Chondrocyte (in vitro differentiated cells): Measurements from ENCODE around the gene THBS4. TPM values are rescaled to one million over a fixed set of nuclear protein-coding genes. Genes with fewer than 3 reads are reported as not detected.

Source experiments
- DNase-seq: peaks from one replicate; pipeline ENCODE4 v3.0.0; 2021; ENCODE audit warnings: mixed read lengths, low spot score
- H3K27ac Mint-ChIP-seq: one replicate; pipeline ENCODE4 v1.8.0; 2021; ENCODE audit warnings: mild to moderate bottlenecking, moderate library complexity, mixed read lengths; ENCODE audit not compliant: unreplicated experiment
- H3K27me3 Mint-ChIP-seq: 2 replicates; pipeline ENCODE4 v1.8.0; 2021; ENCODE audit warnings: low read depth, mixed read lengths
- H3K36me3 Mint-ChIP-seq: 2 replicates; pipeline ENCODE4 v1.8.0; 2021; ENCODE audit warnings: low read depth, mixed read lengths
- H3K4me1 Mint-ChIP-seq: 2 replicates; pipeline ENCODE4 v1.8.0; 2021; ENCODE audit warnings: low read depth, mild to moderate bottlenecking, mixed read lengths
- H3K4me3 Mint-ChIP-seq: one replicate; pipeline ENCODE4 v1.8.0; 2021; ENCODE audit warnings: mild to moderate bottlenecking, moderate library complexity, mixed read lengths; ENCODE audit not compliant: unreplicated experiment
- H3K9me3 Mint-ChIP-seq: 2 replicates; pipeline ENCODE4 v1.8.0; 2021; ENCODE audit warnings: low read depth, mixed read lengths
- CTCF ChIP-seq: fragments of 200-600 bp; sonication (generic); IDR thresholded peaks from 2 replicates; pipeline ENCODE4 v1.5.0; 2021; ENCODE audit warnings: antibody characterized with exemption, mild to moderate bottlenecking, moderate library complexity
- total RNA-seq: library from RNA; stranded (reverse); gene quantifications from 3 replicates; pipeline ENCODE4 v1.2.1, GENCODE V29; 2021

THBS4 gene
- total RNA-seq, 1 donor from 2014 or later: 0.75 TPM

GRCh38 chr5:80025069-80025468, 10.1 kb upstream of the THBS4 start:
- Mint-ChIP-seq H3K4me1 (no peaks in the 10 kb centered on the region), H3K36me3 (peaks cover 2% of the 10 kb centered on the region), H3K27ac (no peak overlapping the region), H3K4me3 (no peak overlapping the region), H3K9me3 (no peaks in the 10 kb centered on the region), H3K27me3 (peaks cover 20% of the 10 kb centered on the region)
- TF ChIP-seq CTCF: no peak
- no peak for DNase-seq

- DNase-seq: no peak
- Mint-ChIP-seq H3K4me1 (no peaks in the 10 kb centered on the region), H3K9me3 (no peaks in the 10 kb centered on the region), H3K27me3 (peaks cover 26% of the 10 kb centered on the region), H3K36me3 (peaks cover 2% of the 10 kb centered on the region), H3K27ac (no peak overlapping the region), H3K4me3 (no peak overlapping the region)
- no peak for TF ChIP-seq CTCF
These were observed 8.3 kb upstream of the THBS4 start for GRCh38 chr5:80026841-80027240.

- H3K36me3 Mint-ChIP-seq: peaks cover 6% of the 10 kb centered on the region
These were observed 4.0 kb upstream of the THBS4 start for GRCh38 chr5:80031109-80031508.

GRCh38 chr5:80033513-80033912, 1.6 kb upstream of the THBS4 start:
- no peak for DNase-seq
- TF ChIP-seq CTCF: no peak
- H3K27ac Mint-ChIP-seq: no peak overlapping the region
- no peak overlapping the region for H3K4me3 Mint-ChIP-seq
- peaks cover 9% of the 10 kb centered on the region for H3K4me1 Mint-ChIP-seq
- H3K36me3 Mint-ChIP-seq: peaks cover 4% of the 10 kb centered on the region
- peaks cover 2% of the 10 kb centered on the region for H3K9me3 Mint-ChIP-seq
- H3K27me3 Mint-ChIP-seq: peaks cover 60% of the 10 kb centered on the region

More at GRCh38 chr5:80031109-80031508, 4.0 kb upstream of the THBS4 start:
- H3K4me1 Mint-ChIP-seq: peaks cover 9% of the 10 kb centered on the region
- DNase-seq: no peak
- H3K9me3 Mint-ChIP-seq: no peaks in the 10 kb centered on the region
- H3K27me3 Mint-ChIP-seq: peaks cover 52% of the 10 kb centered on the region
- H3K4me3 Mint-ChIP-seq: no peak overlapping the region
- no peak overlapping the region for H3K27ac Mint-ChIP-seq
- TF ChIP-seq CTCF: no peak

- peaks cover 65% of the 10 kb centered on the region for H3K27me3 Mint-ChIP-seq
- no peak for TF ChIP-seq CTCF
- peaks cover 4% of the 10 kb centered on the region for H3K36me3 Mint-ChIP-seq
- H3K27ac Mint-ChIP-seq: no peak overlapping the region
- H3K9me3 Mint-ChIP-seq: peaks cover 2% of the 10 kb centered on the region
- peaks cover 9% of the 10 kb centered on the region for H3K4me1 Mint-ChIP-seq
- no peak for DNase-seq
- peak overlapping the region; percentile 62 for H3K4me3 Mint-ChIP-seq
These were observed 589 bp upstream of the THBS4 start for GRCh38 chr5:80034559-80034958.
